HEK293 (cell line): Measurements from ENCODE around the gene NPHP4.

ENCODE experiments used
- ATF2 ChIP-seq: fragments of 450-650 bp; formaldehyde crosslinking; IDR thresholded peaks from 2 replicates; pipeline ENCODE4 v1.5.1; 2016; ENCODE audit warnings: missing biosample characterization, missing genetic modification characterization, low read depth
- CTCF ChIP-seq: fragments of 450-650 bp; formaldehyde crosslinking; IDR thresholded peaks from 2 replicates; pipeline ENCODE4 v1.5.1; 2016; ENCODE audit warnings: missing biosample characterization, missing genetic modification characterization
- HOXA7 ChIP-seq: sonication (generic); formaldehyde crosslinking; IDR thresholded peaks from 2 replicates; pipeline ENCODE4 v1.8.1; 2022; ENCODE audit warnings: missing genetic modification reagents, borderline replicate concordance
- MYNN ChIP-seq: fragments of 450-650 bp; formaldehyde crosslinking; IDR thresholded peaks from 2 replicates; pipeline ENCODE4 v1.5.1; 2016; ENCODE audit warnings: missing biosample characterization, missing genetic modification characterization, borderline replicate concordance
- PRDM6 ChIP-seq: fragments of 450-650 bp; formaldehyde crosslinking; IDR thresholded peaks from 2 replicates; pipeline ENCODE4 v1.5.1; 2017; ENCODE audit warnings: missing biosample characterization, missing genetic modification characterization
- YY1 ChIP-seq: fragments of 450-650 bp; formaldehyde crosslinking; IDR thresholded peaks from 2 replicates; pipeline ENCODE4 v1.5.1; 2018; ENCODE audit warnings: missing biosample characterization, missing genetic modification characterization
- ZBTB21 ChIP-seq: fragments of 450-650 bp; formaldehyde crosslinking; IDR thresholded peaks from 2 replicates; pipeline ENCODE4 v1.5.1; 2017; ENCODE audit warnings: missing biosample characterization, missing genetic modification characterization
- ZIC2 ChIP-seq: fragments of 450-650 bp; formaldehyde crosslinking; IDR thresholded peaks from 2 replicates; pipeline ENCODE4 v1.5.1; 2016; ENCODE audit warnings: missing biosample characterization, missing genetic modification characterization
- ZNF10 ChIP-seq: fragments of 450-650 bp; formaldehyde crosslinking; IDR thresholded peaks from 2 replicates; pipeline ENCODE4 v1.5.1; 2017; ENCODE audit warnings: missing biosample characterization, missing genetic modification characterization
- ZNF184 ChIP-seq: fragments of 450-650 bp; IDR thresholded peaks from 2 replicates; pipeline ENCODE4 v1.5.1; 2018; ENCODE audit warnings: missing biosample characterization, mild to moderate bottlenecking, missing genetic modification characterization
- ZNF624 ChIP-seq: fragments of 450-650 bp; formaldehyde crosslinking; IDR thresholded peaks from 2 replicates; pipeline ENCODE4 v1.5.1; 2017; ENCODE audit warnings: missing biosample characterization, missing genetic modification characterization
- ZNF768 ChIP-seq: fragments of 450-650 bp; formaldehyde crosslinking; IDR thresholded peaks from 2 replicates; pipeline ENCODE4 v1.5.1; 2018; ENCODE audit warnings: missing biosample characterization, mild to moderate bottlenecking, missing genetic modification characterization
- ZNF791 ChIP-seq: fragments of 450-650 bp; formaldehyde crosslinking; IDR thresholded peaks from 2 replicates; pipeline ENCODE4 v1.5.1; 2016; ENCODE audit warnings: missing biosample characterization, missing genetic modification characterization
- ZSCAN30 ChIP-seq: fragments of 450-650 bp; IDR thresholded peaks from 2 replicates; pipeline ENCODE4 v1.5.1; 2018; ENCODE audit warnings: missing biosample characterization, mild to moderate bottlenecking, missing genetic modification characterization, moderate library complexity

- TF ChIP-seq ZSCAN30 (tag by site-specific recombination) (no peak), ZNF10 (no peak), CTCF (tag by site-specific recombination) (no peak), MYNN (tag by site-specific recombination) (no peak), HOXA7 (CRISPR knock-in tag) (no peak), ZIC2 (tag by site-specific recombination) (no peak), ZNF768 (tag by site-specific recombination) (no peak), YY1 (tag by site-specific recombination) (no peak), ZNF624 (tag by site-specific recombination) (no peak), ZBTB21 (no peak), PRDM6 (tag by site-specific recombination) (no peak), ZNF184 (tag by site-specific recombination) (no peak), ZNF791 (tag by site-specific recombination) (no peak), ATF2 (tag by site-specific recombination) (no peak)
Measured at GRCh38 chr1:6039031-6039430, 46.8 kb upstream of the NPHP4 start.
